ENCODE results near the gene KCNQ1.

DNA sequence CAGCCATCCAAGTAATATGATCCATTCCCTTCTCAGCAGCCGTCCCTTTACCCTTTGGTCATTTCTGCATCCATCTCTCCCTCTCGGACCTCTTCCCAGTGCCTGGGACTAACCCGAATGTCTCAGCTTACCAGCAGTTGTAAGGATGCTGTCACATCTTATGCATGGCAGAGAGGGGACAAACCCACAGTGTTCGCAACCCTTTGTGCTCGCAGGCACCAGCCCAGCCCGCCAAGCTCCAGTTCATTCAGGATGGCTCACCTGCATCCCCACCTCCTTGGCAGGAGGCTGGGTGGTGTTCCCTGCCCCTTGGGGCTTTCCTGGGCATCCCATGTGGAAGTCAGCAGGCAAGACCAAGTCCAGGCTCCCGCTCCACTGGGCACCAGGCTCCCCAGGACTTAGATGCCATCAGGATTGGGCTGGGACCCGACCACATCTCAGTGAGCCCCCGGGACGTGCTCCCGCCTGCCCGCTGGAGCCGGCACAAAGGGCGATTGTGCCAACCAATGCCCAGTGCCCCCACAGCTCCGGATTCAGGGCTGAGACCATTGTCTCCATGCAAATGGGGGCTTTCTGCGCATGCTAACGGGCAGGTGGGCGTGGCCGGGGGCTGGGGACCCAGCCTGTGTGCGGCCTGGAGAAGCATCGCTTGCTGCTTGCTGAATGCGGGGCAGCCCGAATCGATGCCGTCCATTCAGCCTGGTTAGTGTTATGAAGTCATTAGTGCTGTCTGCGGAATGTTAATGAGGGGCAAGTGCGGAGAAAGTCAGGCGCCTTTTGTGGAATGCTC, 146.4 kb downstream of the KCNQ1 start:
- TF ChIP-seq ESRRA (CRISPR knock-in tag; IDR thresholded peaks at IDR 0.05; ENCODE audit: borderline replicate concordance): no peak
- no peak for TF ChIP-seq ETV6 (CRISPR knock-in tag; IDR thresholded peaks at IDR 0.05)
- TF ChIP-seq CREM (CRISPR knock-in tag; IDR thresholded peaks at IDR 0.05): no peak
- no peak for TF ChIP-seq CTCF (IDR thresholded peaks at IDR 0.05)
- TF ChIP-seq AFF4 (CRISPR knock-in tag; IDR thresholded peaks at IDR 0.05; ENCODE audit: borderline replicate concordance): no peak
- TF ChIP-seq ZBTB21 (CRISPR knock-in tag; IDR thresholded peaks at IDR 0.05; ENCODE audit: borderline replicate concordance): no peak
- TF ChIP-seq ATF3 (CRISPR knock-in tag; conservative IDR thresholded peaks at IDR 0.05): no peak
- TF ChIP-seq, protein P1, sequence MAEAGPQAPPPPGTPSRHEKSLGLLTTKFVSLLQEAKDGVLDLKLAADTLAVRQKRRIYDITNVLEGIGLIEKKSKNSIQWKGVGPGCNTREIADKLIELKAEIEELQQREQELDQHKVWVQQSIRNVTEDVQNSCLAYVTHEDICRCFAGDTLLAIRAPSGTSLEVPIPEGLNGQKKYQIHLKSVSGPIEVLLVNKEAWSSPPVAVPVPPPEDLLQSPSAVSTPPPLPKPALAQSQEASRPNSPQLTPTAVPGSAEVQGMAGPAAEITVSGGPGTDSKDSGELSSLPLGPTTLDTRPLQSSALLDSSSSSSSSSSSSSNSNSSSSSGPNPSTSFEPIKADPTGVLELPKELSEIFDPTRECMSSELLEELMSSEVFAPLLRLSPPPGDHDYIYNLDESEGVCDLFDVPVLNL (CRISPR knock-in tag; IDR thresholded peaks at IDR 0.05; ENCODE audit: borderline replicate concordance, low read depth): no peak

Measured in WTC11 (cell line).